Coronary artery (tissue), 2 donors: ENCODE data around the gene CALD1.
A peak's percentile ranks its signal among the peaks of the same experiment; 100 is the strongest.

ENCODE experiments used
- DNase-seq: peaks from one replicate; pipeline ENCODE4 v3.0.0-alpha.2; 2017; ENCODE audit warnings: low spot score
- H3K27ac ChIP-seq, 2 donors: fragments of 200-600 bp; sonication (generic); one replicate each; pipeline ENCODE4 v1.5.1; 2016 to 2019
- H3K4me3 ChIP-seq: fragments of 200-600 bp; sonication (generic); 2 replicates; pipeline ENCODE4 v1.5.1; 2016; ENCODE audit warnings: mild to moderate bottlenecking, moderate library complexity
- TF ChIP-seq, protein P1 (sequence below): fragments of 200-600 bp; sonication (generic); IDR thresholded peaks from one replicate; pipeline ENCODE4 v1.5.1; 2019; ENCODE audit warnings: antibody characterized with exemption

The CALD1 gene

DNA sequence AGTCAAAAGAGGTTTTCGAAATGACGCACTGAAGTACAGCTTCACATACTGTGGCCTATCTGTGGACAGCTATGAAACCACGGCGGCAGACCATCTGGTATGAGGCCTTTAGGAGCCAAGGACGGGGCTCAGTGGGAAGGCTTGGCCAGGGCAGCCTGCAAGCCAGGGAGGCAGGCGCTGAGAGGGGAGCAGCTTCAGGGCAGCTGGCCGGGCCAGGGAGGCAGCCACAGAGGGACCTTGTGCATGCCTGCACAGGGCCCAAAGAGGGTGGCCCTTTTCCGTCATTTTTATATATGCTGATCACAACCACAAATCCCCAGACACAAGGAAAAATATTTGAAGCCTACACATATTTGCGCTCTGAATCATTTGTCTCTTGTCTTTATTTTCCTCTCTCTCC is 13.5 kb downstream of the CALD1 start:
- TF ChIP-seq, protein P1, sequence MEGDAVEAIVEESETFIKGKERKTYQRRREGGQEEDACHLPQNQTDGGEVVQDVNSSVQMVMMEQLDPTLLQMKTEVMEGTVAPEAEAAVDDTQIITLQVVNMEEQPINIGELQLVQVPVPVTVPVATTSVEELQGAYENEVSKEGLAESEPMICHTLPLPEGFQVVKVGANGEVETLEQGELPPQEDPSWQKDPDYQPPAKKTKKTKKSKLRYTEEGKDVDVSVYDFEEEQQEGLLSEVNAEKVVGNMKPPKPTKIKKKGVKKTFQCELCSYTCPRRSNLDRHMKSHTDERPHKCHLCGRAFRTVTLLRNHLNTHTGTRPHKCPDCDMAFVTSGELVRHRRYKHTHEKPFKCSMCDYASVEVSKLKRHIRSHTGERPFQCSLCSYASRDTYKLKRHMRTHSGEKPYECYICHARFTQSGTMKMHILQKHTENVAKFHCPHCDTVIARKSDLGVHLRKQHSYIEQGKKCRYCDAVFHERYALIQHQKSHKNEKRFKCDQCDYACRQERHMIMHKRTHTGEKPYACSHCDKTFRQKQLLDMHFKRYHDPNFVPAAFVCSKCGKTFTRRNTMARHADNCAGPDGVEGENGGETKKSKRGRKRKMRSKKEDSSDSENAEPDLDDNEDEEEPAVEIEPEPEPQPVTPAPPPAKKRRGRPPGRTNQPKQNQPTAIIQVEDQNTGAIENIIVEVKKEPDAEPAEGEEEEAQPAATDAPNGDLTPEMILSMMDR = no peak
- peak overlapping the region; percentile 81 to 92 for H3K27ac ChIP-seq
- DNase-seq = peak; percentile 87

DNA sequence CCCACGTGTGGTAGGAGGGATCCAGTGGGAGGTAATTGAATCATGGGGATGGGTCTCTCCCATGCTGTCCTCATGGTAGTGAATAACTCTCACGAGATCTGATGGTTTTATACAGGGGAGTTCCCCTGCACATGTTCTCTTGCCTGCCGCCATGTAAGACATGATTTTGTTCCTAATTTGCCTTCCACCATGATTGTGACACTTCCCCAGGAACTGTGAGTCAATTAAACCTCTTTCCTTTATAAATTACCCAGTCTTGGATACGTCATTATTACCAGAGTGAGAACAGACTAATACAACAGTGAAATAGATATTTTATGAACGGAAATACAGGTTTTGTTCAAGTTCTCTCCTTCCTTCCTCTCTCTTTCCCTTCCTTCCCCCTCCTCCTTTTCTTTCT is 15.8 kb downstream of the CALD1 start:
- TF ChIP-seq, protein P1 = no peak
- Histone ChIP-seq H3K4me3 (no peak overlapping the region), H3K27ac (peak overlapping the region; percentile 54 to 65)
- DNase-seq = no peak

More for the DNA sequence above, 13.5 kb downstream of the CALD1 start:
- peak overlapping the region; percentile 46 for H3K4me3 ChIP-seq

- peak overlapping the region; percentile 26 for H3K4me3 ChIP-seq
- DNase-seq = no peak
- H3K27ac ChIP-seq = peak overlapping the region; percentile 55 to 58
- TF ChIP-seq, protein P1 = no peak
These were observed 18.7 kb downstream of the CALD1 start for GRCh38 chr7:134798155-134798554.

GRCh38 chr7:134799377-134799776 is 19.9 kb downstream of the CALD1 start:
- Histone ChIP-seq H3K4me3 (peak overlapping the region; percentile 27), H3K27ac (peak overlapping the region; percentile 18 to 58)
- DNase-seq = no peak
- TF ChIP-seq, protein P1 = no peak

DNA sequence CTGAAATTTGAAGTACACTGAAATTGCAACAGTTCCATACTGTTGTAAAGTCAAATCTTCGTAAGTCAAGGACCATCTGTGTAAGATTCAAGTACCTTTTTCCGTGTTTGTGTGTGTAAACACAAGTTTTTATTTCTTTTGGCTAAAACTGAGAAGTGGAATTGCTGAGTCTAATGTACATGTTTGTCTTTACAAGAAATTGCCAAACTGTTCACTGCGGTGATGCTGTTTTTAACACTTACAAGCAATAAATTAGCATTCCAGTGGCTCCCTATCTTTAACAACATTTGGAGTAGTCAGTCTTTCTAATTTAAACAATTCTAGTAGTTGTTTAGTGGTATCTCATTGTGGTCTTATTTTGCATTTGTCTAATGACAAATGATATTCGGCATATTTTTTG is 23.3 kb downstream of the CALD1 start:
- H3K4me3 ChIP-seq = no peak overlapping the region
- no peak for DNase-seq
- TF ChIP-seq, protein P1 = no peak
- no peak overlapping the region for H3K27ac ChIP-seq

GRCh38 chr7:134804351-134804750 is 24.9 kb downstream of the CALD1 start:
- Histone ChIP-seq H3K4me3 (peak overlapping the region; percentile 7), H3K27ac (peak overlapping the region; percentile 1 to 56)
- TF ChIP-seq, protein P1 = no peak
- no peak for DNase-seq

DNA sequence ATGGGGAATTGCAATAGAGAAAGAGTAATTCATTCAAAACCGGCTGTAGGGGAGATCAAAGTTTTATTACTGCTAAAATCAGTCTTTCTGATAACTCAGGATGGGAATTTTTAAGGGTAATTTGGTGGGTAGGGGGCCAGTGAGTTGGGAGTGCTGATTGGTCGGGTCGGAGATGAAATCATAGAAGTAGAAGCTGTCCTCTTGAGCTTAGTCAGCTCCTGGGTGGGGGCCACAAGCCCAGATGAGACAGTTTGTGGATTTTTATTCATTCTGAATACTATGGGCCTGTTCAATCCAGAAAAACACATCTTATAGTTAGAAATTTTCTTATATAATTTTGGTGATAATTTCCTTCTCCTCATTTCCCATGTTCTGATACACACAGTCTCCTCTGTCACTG is 25.4 kb downstream of the CALD1 start:
- TF ChIP-seq, protein P1 = no peak
- peak overlapping the region; percentile 1 to 56 for H3K27ac ChIP-seq

More for the DNA sequence above, 25.4 kb downstream of the CALD1 start:
- H3K4me3 ChIP-seq = peak overlapping the region; percentile 7
- DNase-seq = no peak
